SIG-M5 treated with dmso at 0.1 percent for 504 hours (cell line): ENCODE results near the gene SIPA1L3.

Experiments
- DNase-seq: peaks from one replicate; lab custom pipeline; 2025; ENCODE audit not compliant: unreplicated experiment; lab: John Stamatoyannopoulos, UW

SIPA1L3 gene

GRCh38 chr19:37975596-37976515 lies 68.8 kb downstream of the SIPA1L3 start:
- DNase-seq, result no peak

DNA sequence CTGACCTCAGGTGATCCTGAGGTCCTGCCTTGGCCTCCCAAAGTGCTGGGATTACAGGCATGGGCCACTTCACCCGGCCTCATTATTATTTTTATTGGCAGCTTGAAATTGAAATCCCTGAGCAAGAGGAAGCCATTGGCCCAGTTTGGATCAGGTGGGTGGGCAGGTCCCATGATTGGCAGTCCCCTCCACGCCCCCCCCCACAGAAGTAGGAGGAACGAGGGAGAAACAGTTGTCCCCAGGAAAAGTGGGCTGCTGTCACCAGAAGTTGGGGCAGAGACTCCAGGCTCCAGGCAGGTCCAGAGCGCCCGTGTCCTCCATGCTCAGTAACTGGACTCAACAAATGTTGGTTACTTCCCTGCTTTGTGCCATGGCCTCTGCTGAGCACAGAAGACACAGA lies 70.4 kb downstream of the SIPA1L3 start:
- DNase-seq, result no peak

DNA sequence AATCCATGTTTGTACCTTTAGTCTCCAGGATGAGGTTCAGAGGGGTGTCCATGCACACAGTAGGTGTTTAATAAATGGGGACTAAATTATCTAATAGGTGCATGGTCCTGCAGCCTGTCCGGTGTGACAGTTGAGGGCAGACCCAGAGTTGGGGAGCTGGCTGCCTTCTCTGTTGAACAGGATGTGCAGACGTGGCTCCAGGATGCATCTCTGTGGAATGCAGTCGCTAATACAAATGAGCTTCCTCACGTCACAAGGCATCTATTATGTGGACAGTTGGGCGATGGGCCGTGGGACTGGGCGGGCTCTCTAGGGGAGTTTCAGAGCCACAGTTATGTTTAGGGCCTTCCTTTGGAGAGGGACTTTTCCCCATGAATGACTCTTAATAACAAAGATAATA lies 71.0 kb downstream of the SIPA1L3 start:
- no peak for DNase-seq

DNA sequence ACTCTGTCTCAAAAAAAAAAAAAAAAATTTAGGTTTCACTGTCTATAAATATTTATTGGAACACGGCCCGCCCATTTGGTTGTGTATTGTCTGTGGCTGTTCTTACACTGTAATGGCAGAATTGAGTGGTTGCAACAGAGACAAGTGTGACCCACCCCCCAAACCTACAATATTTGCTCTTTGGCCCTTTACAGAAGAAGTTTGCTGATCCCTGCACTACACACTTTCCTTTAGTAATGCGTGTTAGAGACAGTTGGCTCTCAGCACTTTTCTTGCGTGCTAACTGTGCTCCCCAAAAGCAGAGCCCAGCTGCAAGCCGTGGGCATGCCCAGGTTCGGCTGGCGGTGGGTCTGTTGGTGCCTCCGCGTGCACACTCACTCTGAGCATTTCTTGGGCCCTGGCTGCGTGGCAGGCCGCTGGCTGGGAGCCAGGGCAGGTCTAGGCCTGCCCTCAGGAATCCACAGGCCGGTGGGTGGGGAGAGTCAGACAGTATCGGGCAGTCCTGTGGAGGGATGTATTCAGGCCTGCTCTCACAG lies 72.6 kb downstream of the SIPA1L3 start:
- no peak for DNase-seq

- no peak for DNase-seq
Observed at GRCh38 chr19:37980419-37981170, 73.6 kb downstream of the SIPA1L3 start.

GRCh38 chr19:37981785-37982475 lies 74.9 kb downstream of the SIPA1L3 start:
- peak; percentile 27 for DNase-seq

- no peak for DNase-seq
Observed at GRCh38 chr19:37982655-37983054, 75.6 kb downstream of the SIPA1L3 start.

DNA sequence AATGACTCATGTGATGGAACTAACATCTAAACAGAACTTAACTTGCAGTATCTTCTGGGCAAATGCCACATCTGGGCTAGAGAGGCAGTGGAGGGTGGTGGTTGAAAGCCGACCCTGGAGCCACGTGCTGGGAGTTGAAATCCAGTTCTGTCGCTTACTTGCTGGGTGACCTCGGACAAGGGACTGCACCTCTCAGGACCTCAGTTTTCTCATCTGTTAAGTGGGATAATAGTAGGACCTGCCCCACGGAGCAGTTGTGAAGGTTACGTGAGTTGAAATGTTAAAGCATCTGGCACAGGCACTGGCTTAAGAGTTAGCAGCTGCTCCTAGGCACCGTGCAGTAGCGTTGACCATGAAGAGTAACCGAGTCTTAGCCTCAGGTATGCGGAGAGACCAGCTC lies 76.1 kb downstream of the SIPA1L3 start:
- DNase-seq, result no peak

DNA sequence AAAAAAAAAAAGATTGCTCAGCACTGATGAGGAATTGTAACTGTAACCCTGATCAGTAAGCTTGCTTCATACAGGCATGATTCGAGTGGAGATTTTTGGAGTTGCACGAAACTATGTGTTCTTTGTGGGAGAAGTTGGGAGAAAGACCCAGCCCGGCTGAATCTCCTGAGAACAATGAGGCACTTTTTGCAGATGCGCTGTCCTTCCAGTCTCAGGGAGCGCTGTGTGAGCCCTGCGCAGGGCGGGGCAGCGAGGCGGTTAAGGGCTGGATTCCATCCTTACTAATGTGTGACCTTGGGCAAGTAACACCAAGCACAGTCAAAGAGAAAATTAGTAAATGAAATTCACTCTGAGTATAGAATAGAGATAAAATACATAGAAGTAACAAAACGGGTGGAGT lies 76.9 kb downstream of the SIPA1L3 start:
- DNase-seq, result no peak

DNA sequence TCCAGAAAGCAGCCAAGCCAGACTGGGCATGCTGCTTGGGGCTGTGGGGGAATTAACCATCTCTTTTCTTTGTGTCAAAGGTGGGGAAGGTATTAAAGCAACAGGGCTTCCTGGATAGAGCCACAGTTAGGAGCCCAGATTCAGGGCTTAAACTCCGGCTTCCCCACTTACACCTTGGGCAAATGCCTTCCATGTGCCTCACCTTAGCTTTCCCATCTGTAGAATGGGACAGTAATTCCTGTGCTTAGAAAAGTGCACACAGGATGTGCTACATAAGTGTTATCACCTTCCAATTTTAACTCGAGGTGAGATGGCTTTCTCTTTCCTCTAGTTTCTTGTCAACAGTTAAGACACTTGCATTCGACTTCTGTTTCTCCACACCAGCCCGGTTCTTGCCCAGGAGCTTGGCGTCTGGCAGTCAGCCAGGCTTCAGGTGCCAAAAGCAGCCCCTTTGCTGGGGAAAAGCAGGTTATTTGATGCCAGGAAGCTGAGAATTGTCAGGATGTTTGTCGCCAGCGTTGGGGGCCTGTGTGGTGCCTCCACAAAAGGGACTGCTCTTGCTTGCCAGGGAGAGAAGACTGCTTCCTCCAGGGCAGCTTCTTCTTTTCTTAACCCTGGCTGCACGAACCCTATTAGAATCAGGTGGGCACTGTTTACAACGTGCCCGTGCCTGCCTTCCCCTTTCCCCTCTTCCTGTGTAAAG lies 79.2 kb downstream of the SIPA1L3 start:
- no peak for DNase-seq

DNA sequence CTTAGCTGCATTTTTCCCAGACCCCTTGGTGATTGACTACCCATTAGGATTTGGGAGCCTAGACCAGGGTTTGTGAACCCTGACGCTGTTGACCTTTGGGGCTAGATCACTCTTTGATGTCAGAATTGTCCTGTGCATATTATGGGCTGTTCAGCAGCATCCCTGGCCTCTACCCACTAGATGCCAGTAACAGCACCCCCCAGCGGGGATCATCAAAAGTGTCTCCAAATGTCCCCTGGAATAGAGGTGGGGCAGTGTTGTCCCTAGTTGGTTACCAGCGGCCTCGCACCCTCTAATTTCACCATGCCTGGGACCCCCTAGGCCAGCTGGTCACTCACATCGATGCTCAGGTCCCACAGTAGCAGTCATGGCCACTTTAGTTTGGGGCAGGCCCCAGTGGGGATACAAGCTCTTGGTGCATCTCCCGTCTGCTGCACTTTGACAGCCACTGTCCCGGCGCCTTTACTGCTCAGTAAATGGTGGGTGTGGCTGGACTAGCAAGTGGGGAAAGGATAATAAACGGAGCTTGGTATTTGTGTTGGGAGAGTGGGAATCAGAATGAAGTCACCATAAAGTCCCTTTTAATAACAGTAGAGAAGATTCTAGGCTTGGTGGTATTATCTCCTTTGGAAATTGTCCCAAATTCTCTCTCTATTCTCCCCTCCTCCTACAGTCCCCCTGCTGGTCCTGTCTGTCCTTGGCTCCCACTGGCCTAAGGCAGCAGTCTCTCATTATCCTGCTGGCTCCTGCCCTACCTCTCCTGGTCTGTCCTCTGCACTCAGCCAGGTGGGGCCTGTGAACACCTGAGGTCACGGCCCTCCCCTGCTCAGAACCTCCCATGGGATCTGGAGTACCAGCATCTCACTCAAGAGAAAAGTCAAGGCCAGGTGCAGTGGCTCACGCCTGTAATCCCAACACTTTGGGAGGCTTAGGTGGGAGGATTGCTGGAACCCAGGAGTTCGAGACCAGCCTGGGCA lies 80.6 kb downstream of the SIPA1L3 start:
- DNase-seq, result no peak

GRCh38 chr19:37988758-37989635 lies 82.0 kb downstream of the SIPA1L3 start:
- DNase-seq, result no peak

GRCh38 chr19:37989855-37990254 lies 82.8 kb downstream of the SIPA1L3 start:
- DNase-seq, result no peak

DNA sequence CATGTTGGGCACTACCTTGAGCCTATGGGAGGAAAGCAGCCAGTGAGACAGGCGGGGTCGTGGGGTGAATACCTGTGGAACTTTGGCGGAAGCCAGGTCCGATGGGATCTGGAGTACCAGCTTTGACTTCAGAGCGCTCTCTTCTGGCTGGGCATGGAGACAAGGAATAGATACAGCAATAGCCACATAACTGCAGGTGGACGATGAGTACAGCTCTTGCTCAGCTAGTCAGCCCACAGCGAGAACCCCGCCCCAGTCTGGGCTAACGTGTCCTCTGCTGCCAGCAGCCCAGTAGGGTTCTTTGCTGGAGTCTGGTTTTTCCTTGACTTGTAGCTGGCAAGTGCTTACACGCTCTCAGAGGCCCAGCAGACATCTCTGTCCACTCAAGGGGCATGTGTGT lies 83.4 kb downstream of the SIPA1L3 start:
- peak; percentile 22 for DNase-seq

DNA sequence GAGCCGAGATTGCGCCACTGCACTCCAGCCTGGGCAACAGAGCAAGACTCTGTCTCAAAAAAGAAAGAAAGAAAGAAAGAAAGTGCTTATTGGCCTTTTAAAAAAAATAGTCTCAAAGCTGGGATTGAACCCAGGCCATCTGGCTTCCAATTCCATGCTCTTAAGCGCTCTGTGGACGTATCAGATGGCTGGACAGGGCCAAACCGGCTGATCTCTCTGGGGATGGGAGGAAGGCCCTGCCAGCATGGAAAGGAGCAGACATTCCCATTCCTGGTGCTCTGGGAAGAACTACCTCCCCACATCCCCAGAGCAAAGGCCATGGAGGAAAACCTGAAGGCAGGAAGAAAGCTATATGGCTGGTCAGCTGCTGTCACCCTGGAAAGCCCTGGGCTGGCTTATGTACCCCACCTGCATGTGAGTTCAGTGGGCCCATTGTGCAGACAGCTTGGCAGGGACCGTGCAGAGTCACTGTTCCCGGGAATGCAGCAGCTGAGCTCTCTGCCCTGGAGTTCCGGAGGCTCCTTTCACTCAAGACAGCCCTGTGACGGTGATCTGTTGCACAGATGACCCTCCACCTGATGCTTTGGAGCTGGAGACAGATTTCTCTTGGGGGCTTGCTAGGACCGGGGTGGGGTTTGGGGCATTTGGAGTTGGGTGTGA lies 84.3 kb downstream of the SIPA1L3 start:
- DNase-seq, result no peak

- peak; percentile 30 for DNase-seq
Observed at GRCh38 chr19:37991841-37992248, 84.8 kb downstream of the SIPA1L3 start.

DNA sequence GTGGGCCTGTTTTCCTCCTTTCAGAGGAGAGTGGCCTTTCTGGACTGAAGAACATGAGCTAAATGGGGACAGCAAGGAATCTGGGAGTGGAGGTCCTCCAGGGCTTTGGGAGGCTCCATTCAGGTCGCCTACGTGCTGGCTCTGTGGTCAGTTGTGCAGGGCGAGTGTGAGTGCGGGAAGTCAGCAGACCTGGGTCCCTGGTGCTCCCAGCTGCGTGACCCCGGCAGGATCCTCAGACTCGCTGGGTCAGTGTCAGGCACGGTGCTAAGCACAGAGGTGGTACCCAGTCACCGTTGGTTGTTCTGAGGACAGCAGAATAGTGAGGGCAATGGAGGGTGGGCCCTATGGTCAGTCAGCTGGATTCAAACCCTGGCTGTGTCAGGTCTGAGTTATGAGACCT lies 85.8 kb downstream of the SIPA1L3 start:
- no peak for DNase-seq

GRCh38 chr19:37994823-37995130 lies 87.8 kb downstream of the SIPA1L3 start:
- no peak for DNase-seq
